Endothelial cell of umbilical vein (primary cell): ENCODE data around the gene ZNRD2. TPM values are rescaled to one million over a fixed set of nuclear protein-coding genes. Genes with fewer than 3 reads are reported as not detected.
A peak's percentile ranks its signal among the peaks of the same experiment; 100 is the strongest.

Source experiments
- BruUV-seq: library from RNA; stranded (reverse); fragments of 400-500 nt; replicated peaks from 2 replicates; lab custom pipeline; 2021; lab: Mats Ljungman, UMichigan
- CTCF ChIA-PET: fragments of 300-600, 350-600 bp; sonication (Branson Sonifier 250); formaldehyde crosslinking; loops from one replicate; lab custom pipeline; 2021; ENCODE audit warnings: antibody characterized with exemption, inconsistent platforms; lab: Charles Lee
- POLR2A ChIA-PET: fragments of 300-600, 350-600 bp; sonication (Branson Sonifier 250); formaldehyde crosslinking; loops from one replicate; lab custom pipeline; 2021; ENCODE audit warnings: antibody characterized with exemption, inconsistent platforms; lab: Charles Lee
- DNase-seq: peaks from one replicate; pipeline ENCODE4 v3.0.0-alpha.2; 2011; ENCODE audit warnings: low read depth, low spot score
- FAIRE-seq: peaks from 2 replicates; lab custom pipeline; 2011; peaks lifted over from hg19 to GRCh38; lab: Jason Lieb, UNC
- H2AFZ ChIP-seq: 2 replicates; pipeline ENCODE4 v1.6.0; 2012; ENCODE audit warnings: low read depth, low read length, control low read depth, inconsistent platforms
- H3K27ac ChIP-seq: 2 replicates; pipeline ENCODE4 v1.5.1; 2011; ENCODE audit warnings: low read depth, mild to moderate bottlenecking, control low read depth, low read length, moderate library complexity; ENCODE audit not compliant: insufficient read depth
- H3K27me3 ChIP-seq, 2 experiments: 2 replicates each; pipeline versions ENCODE4 v1.6.0 to v1.6.1; 2011; ENCODE audit warnings: low read length in 2 of 2, mixed read lengths in 1 of 2; ENCODE audit not compliant: control insufficient read depth in 2 of 2, insufficient read depth in 2 of 2
- H3K36me3 ChIP-seq, 2 experiments: 2 replicates in 1 of 2; 3 replicates in 1 of 2; pipeline ENCODE4 v1.5.1; 2011; ENCODE audit warnings: low read length in 2 of 2, mild to moderate bottlenecking in 1 of 2, moderate library complexity in 1 of 2; ENCODE audit not compliant: control insufficient read depth in 2 of 2, insufficient read depth in 2 of 2; ENCODE audit errors: extremely low read depth in 1 of 2
- H3K4me1 ChIP-seq: 3 replicates; pipeline ENCODE4 v1.5.1; 2011; ENCODE audit warnings: mild to moderate bottlenecking, low read length; ENCODE audit not compliant: control insufficient read depth, insufficient read depth; ENCODE audit errors: extremely low read depth
- H3K4me2 ChIP-seq: 2 replicates; pipeline ENCODE4 v1.6.1; 2011; ENCODE audit warnings: low read length, control low read depth, mixed read lengths; ENCODE audit not compliant: insufficient read depth
- H3K4me3 ChIP-seq, 3 experiments: fragments of 200-600 bp in 1 of 3; sonication (generic), shearing (Covaris generic) in 1 of 3; replicated peaks in 1 of 3; 2 replicates each; pipeline ENCODE4 v1.5.1; 2011 to 2016; ENCODE audit warnings: control low read depth in 3 of 3, low read length in 3 of 3, mild to moderate bottlenecking in 2 of 3, inconsistent platforms in 1 of 3, low read depth in 1 of 3, moderate library complexity in 1 of 3; ENCODE audit not compliant: insufficient read depth in 1 of 3
- H3K79me2 ChIP-seq: 2 replicates; pipeline ENCODE4 v1.6.0; 2012; ENCODE audit warnings: low read length, inconsistent platforms; ENCODE audit not compliant: control insufficient read depth, insufficient read depth
- H3K9ac ChIP-seq: replicated peaks from 2 replicates; pipeline ENCODE3; 2011; ENCODE audit warnings: low read length, control low read depth; ENCODE audit not compliant: insufficient read depth; ENCODE audit errors: extremely low read depth
- H3K9me1 ChIP-seq: replicated peaks from 3 replicates; pipeline ENCODE4 v1.6.0; 2011; ENCODE audit warnings: mild to moderate bottlenecking, low read length; ENCODE audit not compliant: control insufficient read depth, insufficient read depth; ENCODE audit errors: extremely low read depth
- H3K9me3 ChIP-seq: replicated peaks from 2 replicates; pipeline ENCODE4 v1.5.1; 2012; ENCODE audit warnings: low read length, inconsistent platforms; ENCODE audit not compliant: control insufficient read depth, insufficient read depth
- H4K20me1 ChIP-seq: replicated peaks from 2 replicates; pipeline ENCODE3; 2011; ENCODE audit warnings: mild to moderate bottlenecking, low read length; ENCODE audit not compliant: control insufficient read depth, insufficient read depth; ENCODE audit errors: extremely low read depth
- CTCF ChIP-seq, 2 donors: IDR thresholded peaks; 1 replicate in 1 of 2; 2 replicates in 1 of 2; pipeline ENCODE4 v1.5.1; 2011; ENCODE audit warnings: low read length in 2 of 2, mild to moderate bottlenecking in 2 of 2, moderate library complexity in 2 of 2, control low read depth in 1 of 2, inconsistent platforms in 1 of 2, low read depth in 1 of 2; ENCODE audit not compliant: insufficient read depth in 1 of 2; ENCODE audit errors: extremely low read depth in 1 of 2
- EZH2 ChIP-seq: IDR thresholded peaks from 2 replicates; pipeline ENCODE4 v1.6.1; 2012; ENCODE audit warnings: borderline replicate concordance, low read depth, mild to moderate bottlenecking, moderate library complexity, low read length, inconsistent platforms; ENCODE audit not compliant: severe bottlenecking
- FOS ChIP-seq: IDR thresholded peaks from 2 replicates; pipeline ENCODE4 v1.6.1; 2011; ENCODE audit warnings: mild to moderate bottlenecking, low read length, moderate library complexity, borderline replicate concordance; ENCODE audit not compliant: insufficient read depth
- GATA2 ChIP-seq: IDR thresholded peaks from 2 replicates; pipeline ENCODE4 v1.7.0; 2011; ENCODE audit warnings: low read depth, mild to moderate bottlenecking, moderate library complexity, mixed read lengths, low read length; ENCODE audit not compliant: insufficient read length, insufficient read depth
- JUN ChIP-seq: IDR thresholded peaks from 2 replicates; pipeline ENCODE4 v1.6.1; 2011; ENCODE audit warnings: borderline replicate concordance, low read depth; ENCODE audit not compliant: insufficient read length, insufficient read depth
- MAX ChIP-seq: IDR thresholded peaks from 2 replicates; pipeline ENCODE4 v1.6.1; 2011; ENCODE audit not compliant: insufficient read depth, insufficient read length
- MYC ChIP-seq: IDR thresholded peaks from one replicate; pipeline ENCODE4 v1.6.1; 2011; ENCODE audit warnings: mild to moderate bottlenecking, low read depth, low read length
- POLR2A ChIP-seq: IDR thresholded peaks from 2 replicates; pipeline ENCODE4 v1.6.1; 2012; ENCODE audit warnings: low read depth, mild to moderate bottlenecking, control low read depth, low read length
- POLR2AphosphoS5 ChIP-seq: IDR thresholded peaks from 2 replicates; pipeline ENCODE4 v1.6.1; 2012; ENCODE audit warnings: low read depth, mild to moderate bottlenecking, control low read depth, low read length, moderate library complexity; ENCODE audit not compliant: insufficient read depth
- dilution Hi-C: fragments of 300-500 bp; cut with MboI; formaldehyde crosslinking; loops from one replicate; pipeline ENCODE4 v1.15.0; 2019; ENCODE audit warnings: low sequenced_read_pairs; ENCODE audit not compliant: extremely low pct_ligation_motif_present
- intact Hi-C: fragments of 100-400 bp; cut with micrococcal nuclease; formaldehyde crosslinking; loops from one replicate; pipeline ENCODE4 v1.10.0; 2022
- polyA plus RNA-seq, 4 experiments: library from polyadenylated mRNA; depleted of rRNA in 3 of 4; stranded (reverse) in 3 of 4; unstranded in 1 of 4; fragments of >200 nt; gene quantifications; 2 replicates each; pipeline versions ENCODE4 v1.2.1 to v1.2.3, GENCODE V29; 2011 to 2012; ENCODE audit warnings: missing spikeins in 1 of 4
- total RNA-seq: library from RNA; stranded (reverse); gene quantifications from 2 replicates; pipeline ENCODE4 v1.2.3, GENCODE V29; 2021

The ZNRD2 gene
- total and polyA plus RNA-seq, 2 donors (not counting 3 experiments of a cell fraction or from before 2014, with no cell fraction given), result 40.8 to 96.7 TPM

- no peak for TF ChIP-seq GATA2
- TF ChIP-seq EZH2, result no peak
- TF ChIP-seq MAX, result no peak
- TF ChIP-seq MYC, result no peak
- no peak for TF ChIP-seq FOS
- no peak for TF ChIP-seq CTCF (IDR thresholded peaks at IDR 0.05; ENCODE audit: extremely low read depth in 1 of 2, insufficient read depth in 1 of 2, low read depth in 1 of 2, low read length in 2 of 2)
- TF ChIP-seq POLR2AphosphoS5, result no peak
- no peak for TF ChIP-seq POLR2A
- TF ChIP-seq JUN, result no peak
- Histone ChIP-seq H3K27ac (peak overlapping the region; percentile 18), H3K36me3 (peaks cover 0 to 6% of the 10 kb centered on the region in 2 experiments), H3K9me3 (no peaks in the 10 kb centered on the region), H3K4me1 (peaks cover 60% of the 10 kb centered on the region), H3K4me3 (peak overlapping the region; percentile 25 to 52 (median 48)), H3K9ac (peak overlapping the region; percentile 49), H3K9me1 (no peaks in the 10 kb centered on the region), H3K79me2 (peaks cover 22% of the 10 kb centered on the region), H3K27me3 (no peaks in the 10 kb centered on the region), H4K20me1 (no peaks in the 10 kb centered on the region), H2AFZ (no peak overlapping the region), H3K4me2 (peak overlapping the region; percentile 68)
- FAIRE-seq (peak; percentile 24), DNase-seq (peak; percentile 23)
- dilution Hi-C loops, result no loop called here
- POLR2A ChIA-PET, result interaction anchor here (1.1 kb wide), 1 partner anchor 17 kb away, joined by 3 read pairs; no protein-coding TSS in a partner anchor
- CTCF ChIA-PET, result interaction anchor here (1.1 to 3.2 kb wide), 7 partner anchors 8 to 37 kb away, joined by 3 to 21 read pairs (median 5); partner anchors contain the start of genes FAM89B and ZNRD2
- intact Hi-C loops, result loop anchor here (1.0 kb wide), 1 partner anchor 17 kb away; no protein-coding TSS in a partner anchor
- no TSS peak for BruUV-seq
Observed at GRCh38 chr11:65557280-65558001, 12.8 kb upstream of the ZNRD2 start.
